SK-N-SH (cell line): Measurements from ENCODE around the gene ZNF879. TPM values are rescaled to one million over a fixed set of nuclear protein-coding genes. Genes with fewer than 3 reads are reported as not detected.

Experiments used
- CTCF ChIA-PET: fragments of 300-600, 350-600 bp; formaldehyde crosslinking; extraction: SDS; loops from one replicate; lab custom pipeline; 2021; lab: Yijun Ruan, JAX
- POLR2A ChIA-PET: fragments of 350-600 bp; sonication (Branson Sonifier 250); formaldehyde crosslinking; extraction: SDS; loops from one replicate; lab custom pipeline; 2020; ENCODE audit warnings: antibody characterized with exemption, inconsistent platforms; lab: Yijun Ruan, JAX
- DNase-seq: peaks from one replicate; pipeline ENCODE4 v3.0.0; 2012
- H2AFZ ChIP-seq: fragments of 200-600 bp; sonication (generic); 2 replicates; pipeline ENCODE4 v1.8.1; 2016; ENCODE audit warnings: antibody characterized with exemption, mild to moderate bottlenecking, low read depth
- H3F3A ChIP-seq: fragments of 200-600 bp; sonication (generic); replicated peaks from 2 replicates; pipeline ENCODE3; 2016; ENCODE audit warnings: antibody characterized with exemption, mild to moderate bottlenecking; ENCODE audit not compliant: insufficient read depth
- H3K27ac ChIP-seq, 2 experiments: fragments of 200-500 bp in 1 of 2; fragments of 200-600 bp in 1 of 2; sonication (Bioruptor generic) in 1 of 2; sonication (generic), shearing (Covaris generic) in 1 of 2; 2 replicates each; pipeline versions ENCODE4 v1.5.1 to v1.6.1; 2014 to 2016; ENCODE audit warnings: low read depth in 2 of 2, inconsistent platforms in 1 of 2, low read length in 1 of 2, mild to moderate bottlenecking in 1 of 2, mixed read lengths in 1 of 2
- H3K27me3 ChIP-seq: fragments of 200-600 bp; sonication (generic), shearing (Covaris generic); 2 replicates; pipeline ENCODE4 v1.6.1; 2016; ENCODE audit warnings: mixed run types; ENCODE audit not compliant: insufficient read depth
- H3K36me3 ChIP-seq, 2 experiments: fragments of 200-500 bp in 1 of 2; fragments of 200-600 bp in 1 of 2; sonication (Bioruptor generic) in 1 of 2; sonication (generic) in 1 of 2; replicated peaks in 1 of 2; 2 replicates each; pipeline versions ENCODE3 to v1.5.1; 2014 to 2016; ENCODE audit warnings: low read length in 1 of 2, mild to moderate bottlenecking in 1 of 2; ENCODE audit not compliant: insufficient read depth in 2 of 2, control insufficient read depth in 1 of 2
- H3K4me1 ChIP-seq, 2 experiments: fragments of 200-500 bp in 1 of 2; fragments of 200-600 bp in 1 of 2; sonication (Bioruptor generic) in 1 of 2; sonication (generic), shearing (Covaris generic) in 1 of 2; 2 replicates each; pipeline versions ENCODE4 v1.5.1 to v1.6.1; 2014 to 2016; ENCODE audit warnings: low read depth in 1 of 2, low read length in 1 of 2, mixed run types in 1 of 2; ENCODE audit not compliant: insufficient read depth in 2 of 2, control insufficient read depth in 1 of 2
- H3K4me2 ChIP-seq: fragments of 200-600 bp; sonication (generic), shearing (Covaris generic); 2 replicates; pipeline ENCODE4 v1.6.1; 2017; ENCODE audit warnings: mixed run types
- H3K4me3 ChIP-seq, 2 experiments: fragments of 200-500 bp in 1 of 2; fragments of 200-600 bp in 1 of 2; sonication (Bioruptor generic) in 1 of 2; sonication (generic), shearing (Covaris generic) in 1 of 2; 2 replicates each; pipeline versions ENCODE4 v1.5.1 to v1.8.1; 2014 to 2016; ENCODE audit warnings: low read depth in 2 of 2, inconsistent platforms in 1 of 2, low read length in 1 of 2, mild to moderate bottlenecking in 1 of 2, mixed read lengths in 1 of 2, moderate library complexity in 1 of 2
- H3K79me2 ChIP-seq: fragments of 200-600 bp; sonication (generic); 2 replicates; pipeline ENCODE4 v1.8.1; 2017; ENCODE audit warnings: mild to moderate bottlenecking; ENCODE audit not compliant: insufficient read depth
- H3K9ac ChIP-seq: fragments of 200-600 bp; sonication (generic); 2 replicates; pipeline ENCODE4 v1.6.1; 2017; ENCODE audit warnings: mixed run types
- H3K9me2 ChIP-seq: fragments of 200-600 bp; sonication (generic); 2 replicates; pipeline ENCODE4 v1.6.1; 2017; ENCODE audit warnings: mixed run types
- H3K9me3 ChIP-seq: fragments of 200-600 bp; sonication (generic); 2 replicates; pipeline ENCODE4 v1.6.1; 2017; ENCODE audit warnings: mixed run types, mild to moderate bottlenecking, moderate library complexity
- H4K20me1 ChIP-seq: fragments of 200-600 bp; sonication (generic); 2 replicates; pipeline ENCODE4 v1.6.1; 2017; ENCODE audit warnings: mild to moderate bottlenecking, mixed run types; ENCODE audit not compliant: insufficient read depth
- CHD2 ChIP-seq: fragments of 150-350 bp; IDR thresholded peaks from 2 replicates; pipeline ENCODE4 v1.6.1; 2018; ENCODE audit warnings: low read length; ENCODE audit not compliant: partially characterized antibody
- EZH2phosphoT487 ChIP-seq: fragments of 200-600 bp; sonication (generic); IDR thresholded peaks from 2 replicates; pipeline ENCODE4 v1.6.1; 2017; ENCODE audit warnings: low read depth, mixed run types, mild to moderate bottlenecking, antibody characterized with exemption, moderate library complexity, borderline replicate concordance
- FOXJ3 ChIP-seq: sonication (generic); formaldehyde crosslinking; IDR thresholded peaks from 2 replicates; pipeline ENCODE4 v1.5.1; 2020; ENCODE audit warnings: mild to moderate bottlenecking, missing genetic modification reagents
- GATA2 ChIP-seq: sonication (generic); formaldehyde crosslinking; IDR thresholded peaks from 2 replicates; pipeline ENCODE4 v1.5.0; 2020; ENCODE audit warnings: mild to moderate bottlenecking, missing genetic modification reagents
- JUND ChIP-seq: IDR thresholded peaks from 2 replicates; pipeline ENCODE4 v1.4.0; 2012
- MXI1 ChIP-seq: IDR thresholded peaks from 2 replicates; pipeline ENCODE4 v1.6.1; 2012; ENCODE audit warnings: mild to moderate bottlenecking, low read depth, low read length, improper control_type of control experiment
- NFIC ChIP-seq: IDR thresholded peaks from 2 replicates; pipeline ENCODE4 v1.4.0; 2012; ENCODE audit warnings: borderline replicate concordance
- POLR2AphosphoS5 ChIP-seq: IDR thresholded peaks from 2 replicates; pipeline ENCODE4 v1.6.1; 2012; ENCODE audit warnings: low read depth, low read length
- RCOR1 ChIP-seq: fragments of 150-350 bp; IDR thresholded peaks from 2 replicates; pipeline ENCODE4 v1.6.1; 2017; ENCODE audit warnings: antibody characterized with exemption, low read length
- RXRA ChIP-seq: IDR thresholded peaks from 2 replicates; pipeline ENCODE4 v1.4.0; 2012; ENCODE audit warnings: low read depth, mild to moderate bottlenecking, borderline replicate concordance
- SIN3A ChIP-seq: IDR thresholded peaks from 2 replicates; pipeline ENCODE4 v1.6.1; 2012; ENCODE audit warnings: low read depth, mild to moderate bottlenecking, low read length, moderate library complexity, borderline replicate concordance
- TAF1 ChIP-seq: IDR thresholded peaks from 2 replicates; pipeline ENCODE4 v1.6.1; 2012; ENCODE audit warnings: low read depth, mild to moderate bottlenecking, low read length, moderate library complexity, borderline replicate concordance
- TCF12 ChIP-seq: IDR thresholded peaks from 2 replicates; pipeline ENCODE4 v1.4.0; 2012
- USF2 ChIP-seq: fragments of 150-350 bp; IDR thresholded peaks from 2 replicates; pipeline ENCODE4 v1.6.1; 2017; ENCODE audit warnings: antibody characterized with exemption, low read length, low read depth, borderline replicate concordance
- YY1 ChIP-seq: IDR thresholded peaks from 2 replicates; pipeline ENCODE4 v1.4.0; 2012; ENCODE audit warnings: low read depth, mild to moderate bottlenecking
- WGBS: methylation state at CpG from one replicate; pipeline ENCODE4 v1.1.6; 2017; ENCODE audit warnings: low lambda C conversion rate; 5-methylcytosine and 5-hydroxymethylcytosine counted together
- polyA plus RNA-seq, 3 experiments: library from polyadenylated mRNA; depleted of rRNA; stranded (reverse); fragments of >200 nt; gene quantifications; 2 replicates each; pipeline ENCODE4 v1.2.3, GENCODE V29; 2012
- TF ChIP-seq, protein P1 (sequence below): IDR thresholded peaks from 2 replicates; pipeline ENCODE4 v1.4.0; 2012; ENCODE audit warnings: low read depth, borderline replicate concordance
- TF ChIP-seq, protein P2 (sequence below): fragments of 150-350 bp; IDR thresholded peaks from 2 replicates; pipeline ENCODE4 v1.6.1; 2016; ENCODE audit warnings: mild to moderate bottlenecking, low read depth, low read length
- TF ChIP-seq, protein P3 (sequence below): fragments of 200-600 bp; sonication (generic); IDR thresholded peaks from 2 replicates; pipeline ENCODE4 v1.6.1; 2017; ENCODE audit warnings: antibody characterized with exemption, mild to moderate bottlenecking, moderate library complexity

ZNF879 gene
- polyA plus RNA-seq, 1 of the 3 experiments (the other 2 are of a cell fraction), result 0.44 TPM

DNA sequence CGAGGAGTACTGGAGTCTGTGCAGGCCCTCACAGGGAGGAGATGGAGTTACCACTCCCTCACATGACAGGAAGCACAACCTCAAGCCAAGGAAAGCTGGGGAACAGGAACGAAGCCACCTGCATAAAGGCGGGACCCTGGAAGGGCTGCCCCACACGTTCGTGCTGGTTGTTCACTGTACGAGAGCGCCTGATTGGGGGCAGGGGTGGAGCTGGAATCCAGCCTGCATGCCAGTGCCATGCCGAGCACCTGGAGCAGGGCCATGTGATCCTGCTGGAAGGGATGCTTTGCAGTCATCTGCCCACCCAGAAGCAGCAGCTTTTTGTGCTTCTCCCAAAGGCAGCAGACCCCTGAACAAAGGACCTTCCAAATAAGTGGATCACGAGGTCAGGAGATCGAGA, 39.9 kb upstream of the ZNF879 start:
- Histone ChIP-seq H3K4me1 (no peaks in the 10 kb centered on the region), H3K9me2 (no peaks in the 10 kb centered on the region), H2AFZ (no peak overlapping the region), H4K20me1 (no peaks in the 10 kb centered on the region), H3K9ac (no peak overlapping the region), H3K9me3 (no peaks in the 10 kb centered on the region), H3K27ac (no peak overlapping the region), H3K4me2 (no peak overlapping the region), H3K79me2 (no peaks in the 10 kb centered on the region), H3K27me3 (no peaks in the 10 kb centered on the region), H3K4me3 (no peak overlapping the region), H3F3A (no peaks in the 10 kb centered on the region), H3K36me3 (no peaks in the 10 kb centered on the region)
- POLR2A ChIA-PET, result no interaction called here
- 34% methylated on average over 8 of the region's 10 CpGs for WGBS
- CTCF ChIA-PET, result no interaction called here
- TF ChIP-seq YY1 (no peak), SIN3A (no peak), FOXJ3 (CRISPR knock-in tag) (no peak), USF2 (no peak), RCOR1 (no peak), CHD2 (no peak), JUND (no peak), EZH2phosphoT487 (no peak), TCF12 (no peak), GATA2 (CRISPR knock-in tag) (no peak), MXI1 (no peak), TAF1 (no peak), POLR2AphosphoS5 (no peak), NFIC (no peak), RXRA (no peak)
- TF ChIP-seq, protein P1, sequence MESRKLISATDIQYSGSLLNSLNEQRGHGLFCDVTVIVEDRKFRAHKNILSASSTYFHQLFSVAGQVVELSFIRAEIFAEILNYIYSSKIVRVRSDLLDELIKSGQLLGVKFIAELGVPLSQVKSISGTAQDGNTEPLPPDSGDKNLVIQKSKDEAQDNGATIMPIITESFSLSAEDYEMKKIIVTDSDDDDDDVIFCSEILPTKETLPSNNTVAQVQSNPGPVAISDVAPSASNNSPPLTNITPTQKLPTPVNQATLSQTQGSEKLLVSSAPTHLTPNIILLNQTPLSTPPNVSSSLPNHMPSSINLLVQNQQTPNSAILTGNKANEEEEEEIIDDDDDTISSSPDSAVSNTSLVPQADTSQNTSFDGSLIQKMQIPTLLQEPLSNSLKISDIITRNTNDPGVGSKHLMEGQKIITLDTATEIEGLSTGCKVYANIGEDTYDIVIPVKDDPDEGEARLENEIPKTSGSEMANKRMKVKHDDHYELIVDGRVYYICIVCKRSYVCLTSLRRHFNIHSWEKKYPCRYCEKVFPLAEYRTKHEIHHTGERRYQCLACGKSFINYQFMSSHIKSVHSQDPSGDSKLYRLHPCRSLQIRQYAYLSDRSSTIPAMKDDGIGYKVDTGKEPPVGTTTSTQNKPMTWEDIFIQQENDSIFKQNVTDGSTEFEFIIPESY, result no peak
- TF ChIP-seq, protein P2, sequence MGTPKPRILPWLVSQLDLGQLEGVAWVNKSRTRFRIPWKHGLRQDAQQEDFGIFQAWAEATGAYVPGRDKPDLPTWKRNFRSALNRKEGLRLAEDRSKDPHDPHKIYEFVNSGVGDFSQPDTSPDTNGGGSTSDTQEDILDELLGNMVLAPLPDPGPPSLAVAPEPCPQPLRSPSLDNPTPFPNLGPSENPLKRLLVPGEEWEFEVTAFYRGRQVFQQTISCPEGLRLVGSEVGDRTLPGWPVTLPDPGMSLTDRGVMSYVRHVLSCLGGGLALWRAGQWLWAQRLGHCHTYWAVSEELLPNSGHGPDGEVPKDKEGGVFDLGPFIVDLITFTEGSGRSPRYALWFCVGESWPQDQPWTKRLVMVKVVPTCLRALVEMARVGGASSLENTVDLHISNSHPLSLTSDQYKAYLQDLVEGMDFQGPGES, result no peak
- TF ChIP-seq, protein P3, sequence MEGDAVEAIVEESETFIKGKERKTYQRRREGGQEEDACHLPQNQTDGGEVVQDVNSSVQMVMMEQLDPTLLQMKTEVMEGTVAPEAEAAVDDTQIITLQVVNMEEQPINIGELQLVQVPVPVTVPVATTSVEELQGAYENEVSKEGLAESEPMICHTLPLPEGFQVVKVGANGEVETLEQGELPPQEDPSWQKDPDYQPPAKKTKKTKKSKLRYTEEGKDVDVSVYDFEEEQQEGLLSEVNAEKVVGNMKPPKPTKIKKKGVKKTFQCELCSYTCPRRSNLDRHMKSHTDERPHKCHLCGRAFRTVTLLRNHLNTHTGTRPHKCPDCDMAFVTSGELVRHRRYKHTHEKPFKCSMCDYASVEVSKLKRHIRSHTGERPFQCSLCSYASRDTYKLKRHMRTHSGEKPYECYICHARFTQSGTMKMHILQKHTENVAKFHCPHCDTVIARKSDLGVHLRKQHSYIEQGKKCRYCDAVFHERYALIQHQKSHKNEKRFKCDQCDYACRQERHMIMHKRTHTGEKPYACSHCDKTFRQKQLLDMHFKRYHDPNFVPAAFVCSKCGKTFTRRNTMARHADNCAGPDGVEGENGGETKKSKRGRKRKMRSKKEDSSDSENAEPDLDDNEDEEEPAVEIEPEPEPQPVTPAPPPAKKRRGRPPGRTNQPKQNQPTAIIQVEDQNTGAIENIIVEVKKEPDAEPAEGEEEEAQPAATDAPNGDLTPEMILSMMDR, result no peak
- no peak for DNase-seq
